GM18502 (cell line): ENCODE measurements around the gene EVC.
A peak's percentile ranks its signal among the peaks of the same experiment; 100 is the strongest.

Experiments
- ATAC-seq: cut with Tn5 transposase; IDR thresholded peaks from one replicate; pipeline ENCODE4 v1.9.1; 2021; ENCODE audit warnings: mild to moderate bottlenecking; ENCODE audit not compliant: unreplicated experiment, poor library complexity

EVC gene

GRCh38 chr4:5710961-5711478 is at the start of gene EVC:
TSS of gene EVC (plus strand) at chr4:5711201. CDS start at chr4:5711381, 180 bp downstream.
- peak; percentile 45 for ATAC-seq

- ATAC-seq = no peak
Observed at GRCh38 chr4:5661237-5661636, 49.8 kb upstream of the EVC start.

- ATAC-seq = no peak
Observed at GRCh38 chr4:5662555-5662954, 48.4 kb upstream of the EVC start.

- ATAC-seq = no peak
Observed at GRCh38 chr4:5664778-5665177, 46.2 kb upstream of the EVC start.

GRCh38 chr4:5666741-5667140 is 44.3 kb upstream of the EVC start:
- ATAC-seq = no peak

- no peak for ATAC-seq
Observed at GRCh38 chr4:5676763-5677162, 34.2 kb upstream of the EVC start.

GRCh38 chr4:5678977-5679376 is 32.0 kb upstream of the EVC start:
- ATAC-seq = no peak

- no peak for ATAC-seq
Observed at GRCh38 chr4:5683566-5683965, 27.4 kb upstream of the EVC start.

GRCh38 chr4:5685296-5685695 is 25.7 kb upstream of the EVC start:
- no peak for ATAC-seq

- ATAC-seq = no peak
Observed at GRCh38 chr4:5686338-5686737, 24.7 kb upstream of the EVC start.

- no peak for ATAC-seq
Observed at GRCh38 chr4:5689065-5689464, 21.9 kb upstream of the EVC start.

GRCh38 chr4:5691491-5692132 is 19.4 kb upstream of the EVC start:
- ATAC-seq = no peak

GRCh38 chr4:5693871-5694270 is 17.1 kb upstream of the EVC start:
- no peak for ATAC-seq

GRCh38 chr4:5696341-5696740 is 14.7 kb upstream of the EVC start:
- no peak for ATAC-seq

- no peak for ATAC-seq
Observed at GRCh38 chr4:5700459-5700858, 10.5 kb upstream of the EVC start.

GRCh38 chr4:5701971-5702370 is 9.0 kb upstream of the EVC start:
- no peak for ATAC-seq

- no peak for ATAC-seq
Observed at GRCh38 chr4:5703831-5704230, 7.2 kb upstream of the EVC start.

GRCh38 chr4:5704276-5704675 is 6.7 kb upstream of the EVC start:
- ATAC-seq = no peak

- no peak for ATAC-seq
Observed at GRCh38 chr4:5705647-5706320, 5.2 kb upstream of the EVC start.

- no peak for ATAC-seq
Observed at GRCh38 chr4:5706486-5707290, 4.3 kb upstream of the EVC start.

GRCh38 chr4:5707366-5707765 is 3.6 kb upstream of the EVC start:
- no peak for ATAC-seq
